ENCODE data around the gene MT1X. TPM values are rescaled to one million over a fixed set of nuclear protein-coding genes. Genes with fewer than 3 reads are reported as not detected.
A peak's percentile ranks its signal among the peaks of the same experiment; 100 is the strongest.

The MT1X gene
- total and polyA plus RNA-seq, 2 of the 13 experiments (the other 11 are each of a cell fraction or from before 2014, with no cell fraction given), result 19.7 to 288 TPM

GRCh38 chr16:56667581-56668571 is 14.4 kb upstream of the MT1X start, which contains the start of gene MT1G (continued):
- TF ChIP-seq ZNF276 (CRISPR knock-in tag; IDR thresholded peaks at IDR 0.05; ENCODE audit: low read depth) (no peak), MED13 (CRISPR knock-in tag; IDR thresholded peaks at IDR 0.05) (no peak), HMG20B (CRISPR knock-in tag; conservative IDR thresholded peaks at IDR 0.05) (no peak), THRA (CRISPR knock-in tag; IDR thresholded peaks at IDR 0.05; ENCODE audit: borderline replicate concordance) (no peak), KLF11 (CRISPR knock-in tag; IDR thresholded peaks at IDR 0.05) (no peak), PHF20 (CRISPR knock-in tag; IDR thresholded peaks at IDR 0.05) (no peak), ZNF761 (CRISPR knock-in tag; conservative IDR thresholded peaks at IDR 0.05) (0 out of 2 replicates have a peak, but pooled peaks have one; percentile 35), DR1 (CRISPR knock-in tag; IDR thresholded peaks at IDR 0.05) (peak; percentile 55; the same call in 1 of the 2 replicates), SUZ12 (IDR thresholded peaks at IDR 0.05; ENCODE audit: low read depth, low read length) (no peak), ERF (CRISPR knock-in tag; IDR thresholded peaks at IDR 0.05) (peak; percentile 41), TCF7L2 (IDR thresholded peaks at IDR 0.05; ENCODE audit: low read depth, low read length) (no peak), ZKSCAN1 (IDR thresholded peaks at IDR 0.05; ENCODE audit: low read length) (no peak), ZNF777 (CRISPR knock-in tag; IDR thresholded peaks at IDR 0.05) (no peak), CHCHD3 (CRISPR knock-in tag; IDR thresholded peaks at IDR 0.05) (no peak), KLF16 (CRISPR knock-in tag; IDR thresholded peaks at IDR 0.05) (no peak), PAXIP1 (CRISPR knock-in tag; conservative IDR thresholded peaks at IDR 0.05) (peak; percentile 36), FOSL1 (CRISPR knock-in tag; IDR thresholded peaks at IDR 0.05; ENCODE audit: borderline replicate concordance) (no peak), ZNF205 (CRISPR knock-in tag; IDR thresholded peaks at IDR 0.05) (no peak), TERF1 (CRISPR knock-in tag; IDR thresholded peaks at IDR 0.05) (no peak), POGK (CRISPR knock-in tag; conservative IDR thresholded peaks at IDR 0.05) (no peak; the same call in 1 of the 2 replicates)

Measured in HepG2 (cell line).